Activated CD4-positive, alpha-beta T cell treated with anti-CD3 and anti-CD28 coated beads, Interleukin-2, amount 50 U/mL, for 16 hours (primary cell): ENCODE measurements around the gene ASB8.
A peak's percentile ranks its signal among the peaks of the same experiment; 100 is the strongest.
"Not testable (repeated sequence)": the region's sequence is repeated elsewhere in the genome, so short reads cannot be mapped to it uniquely, and the experiment has no call there.

Experiments
- DNase-seq: peaks from one replicate; pipeline ENCODE4 v3.0.0-alpha.2; 2020

Gene ASB8

GRCh38 chr12:48131517-48131916 is 25.8 kb downstream of the ASB8 start:
- DNase-seq, result no peak

GRCh38 chr12:48129376-48129775 is 27.9 kb downstream of the ASB8 start:
- DNase-seq, result no peak

GRCh38 chr12:48128800-48129199 is 28.5 kb downstream of the ASB8 start:
- no peak for DNase-seq

DNA sequence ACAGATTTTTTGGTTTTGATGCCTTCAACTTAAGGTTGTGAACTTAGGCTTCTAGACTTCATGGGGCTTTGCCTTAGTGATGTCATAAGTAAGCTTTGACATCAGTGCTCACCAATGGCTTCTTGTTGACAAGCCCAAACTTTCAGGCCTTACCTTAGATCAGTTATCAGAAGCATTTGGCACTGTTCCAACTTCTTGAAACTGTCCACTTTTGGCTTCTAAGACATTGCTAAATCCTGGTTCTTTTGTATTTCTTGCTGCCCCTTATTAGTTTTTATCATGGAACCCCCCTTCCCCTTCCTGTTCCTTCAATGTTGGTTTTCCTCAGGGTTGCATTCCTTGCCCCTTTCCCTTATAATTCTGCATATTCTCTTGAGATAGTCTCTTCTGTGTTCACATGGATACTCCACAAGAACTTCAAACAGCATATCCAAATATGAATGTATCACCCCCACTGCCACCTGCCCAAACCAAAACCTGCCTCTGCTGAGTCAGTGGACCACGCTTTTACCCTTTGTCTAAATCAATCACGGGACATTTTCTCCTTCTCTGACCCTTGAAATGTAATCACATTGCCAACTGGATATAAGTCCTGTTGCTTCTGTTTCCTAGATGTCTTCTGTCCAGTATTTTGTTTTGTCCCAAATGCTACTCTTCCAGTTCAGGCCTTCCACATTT is 30.2 kb downstream of the ASB8 start:
- DNase-seq, result no peak

DNA sequence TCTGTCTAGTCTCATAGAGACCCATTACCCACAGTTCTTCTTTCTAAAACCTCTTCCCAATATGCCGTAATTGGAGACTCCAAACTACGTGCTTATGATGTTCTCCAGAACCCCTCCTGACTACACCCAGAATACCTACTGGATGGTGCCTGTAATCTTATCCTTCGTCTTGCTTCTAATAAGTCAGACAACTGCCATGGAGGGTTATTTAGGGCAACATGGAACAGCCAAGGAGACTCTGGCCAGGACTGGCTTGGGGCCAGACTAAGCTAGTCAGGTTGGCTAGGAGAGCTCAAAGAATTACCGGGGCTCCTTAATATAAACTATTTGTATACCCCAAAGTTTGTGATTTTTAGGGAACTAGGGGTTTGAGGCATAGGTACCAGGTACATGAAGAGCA is 31.3 kb downstream of the ASB8 start:
- DNase-seq, result no peak

GRCh38 chr12:48125542-48125941 is 31.8 kb downstream of the ASB8 start:
- DNase-seq, result not testable (repeated sequence)

DNA sequence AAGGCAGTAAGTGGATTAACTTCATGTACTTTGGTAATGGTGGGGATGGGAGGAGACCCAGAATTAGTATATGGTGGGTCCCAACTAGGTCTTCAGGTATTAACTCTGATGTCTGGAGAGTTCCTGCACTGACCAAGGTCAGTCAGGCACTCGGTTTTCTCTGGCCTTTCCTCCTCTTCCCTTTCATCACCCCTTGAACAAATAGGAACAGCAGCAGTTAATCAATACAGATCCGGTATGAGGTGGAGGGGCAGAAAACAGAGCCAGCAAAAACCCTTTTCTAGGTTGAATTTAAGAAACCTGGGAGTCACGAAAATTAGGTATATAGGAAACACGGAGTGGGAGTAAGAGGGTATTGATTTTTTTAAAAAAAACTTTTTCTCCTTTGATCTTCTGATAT is 34.1 kb downstream of the ASB8 start:
- no peak for DNase-seq

- DNase-seq, result no peak
Measured at GRCh38 chr12:48122065-48122834, 35.1 kb downstream of the ASB8 start.

DNA sequence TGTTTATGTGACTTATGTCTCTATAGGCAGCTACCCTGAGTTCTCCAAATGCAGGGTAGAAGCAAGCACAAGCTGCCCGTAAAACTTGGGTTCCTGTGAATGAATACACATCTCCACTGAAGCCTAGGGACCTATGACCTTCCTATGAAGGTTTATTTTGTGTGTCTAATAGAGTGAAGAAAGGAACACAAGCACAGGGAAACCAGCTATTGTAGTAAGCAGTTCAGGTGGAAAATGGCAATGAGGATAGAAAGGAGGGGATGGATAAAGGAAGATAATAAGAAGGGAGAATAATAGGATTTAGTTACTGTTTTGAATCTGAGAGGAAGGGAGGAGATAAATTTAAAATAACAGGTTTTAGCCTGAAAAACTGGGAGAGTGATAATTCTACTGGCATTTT is 35.8 kb downstream of the ASB8 start:
- no peak for DNase-seq

DNA sequence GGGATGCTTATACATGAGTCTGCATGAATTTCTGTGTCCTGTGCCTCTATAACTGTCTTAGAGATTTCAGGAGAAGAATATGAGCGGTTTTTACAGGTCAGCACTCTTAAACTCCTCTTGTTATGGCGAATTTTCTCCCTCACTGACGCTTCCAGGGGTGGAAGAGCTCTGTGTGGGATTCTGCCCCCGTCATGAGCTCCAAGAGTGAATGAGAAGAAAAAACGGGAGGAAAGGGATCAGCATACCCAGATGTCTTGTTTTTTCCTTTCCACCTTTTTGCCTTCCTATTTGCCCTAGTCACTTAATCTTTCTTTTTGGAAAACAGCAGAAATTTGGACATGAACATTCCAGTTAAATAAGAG is 37.5 kb downstream of the ASB8 start:
- DNase-seq, result no peak

DNA sequence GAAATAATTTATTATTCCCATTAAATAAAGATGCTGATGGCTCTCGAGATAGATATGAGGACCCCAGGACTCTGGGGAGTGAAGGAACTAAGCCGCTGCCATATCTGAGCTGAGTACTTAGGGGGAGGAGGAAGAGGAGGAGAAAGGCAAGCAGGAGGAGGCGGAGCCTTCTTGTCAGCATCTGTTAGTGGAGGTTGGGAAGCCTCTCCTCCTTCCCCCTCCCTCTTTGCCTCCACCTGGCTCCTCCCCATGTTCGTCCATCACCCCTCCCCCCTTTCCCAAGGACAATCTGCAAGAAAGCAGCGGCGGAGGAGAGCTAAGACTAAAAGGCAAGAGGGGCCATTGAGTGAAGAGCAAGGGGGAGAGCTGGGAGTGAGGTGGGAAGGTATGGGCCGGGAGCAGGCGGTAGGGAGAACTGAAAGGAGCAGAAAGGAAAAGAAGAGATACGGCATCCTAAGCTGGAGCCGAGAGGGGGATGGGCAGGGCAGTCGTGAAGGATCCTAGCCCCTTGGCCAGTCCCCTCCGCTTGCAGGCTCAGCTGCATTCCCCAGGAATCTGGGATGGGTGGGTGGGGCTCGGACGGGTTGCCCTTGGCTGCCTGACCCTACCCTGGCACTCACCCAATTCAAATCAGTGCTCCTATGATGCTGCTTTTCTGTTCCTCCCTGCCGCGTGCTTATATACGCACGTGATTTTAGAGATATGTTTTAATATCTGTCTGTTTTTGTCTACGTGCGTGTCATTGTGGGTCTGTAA is 38.1 kb downstream of the ASB8 start, which contains the start of gene PFKM:
Gene PFKM (plus strand): TSS at position 287 of the 756 bp plus-strand sequence. CDS start 3,411 bp downstream, outside the sequence.
- peak; percentile 90 for DNase-seq

DNA sequence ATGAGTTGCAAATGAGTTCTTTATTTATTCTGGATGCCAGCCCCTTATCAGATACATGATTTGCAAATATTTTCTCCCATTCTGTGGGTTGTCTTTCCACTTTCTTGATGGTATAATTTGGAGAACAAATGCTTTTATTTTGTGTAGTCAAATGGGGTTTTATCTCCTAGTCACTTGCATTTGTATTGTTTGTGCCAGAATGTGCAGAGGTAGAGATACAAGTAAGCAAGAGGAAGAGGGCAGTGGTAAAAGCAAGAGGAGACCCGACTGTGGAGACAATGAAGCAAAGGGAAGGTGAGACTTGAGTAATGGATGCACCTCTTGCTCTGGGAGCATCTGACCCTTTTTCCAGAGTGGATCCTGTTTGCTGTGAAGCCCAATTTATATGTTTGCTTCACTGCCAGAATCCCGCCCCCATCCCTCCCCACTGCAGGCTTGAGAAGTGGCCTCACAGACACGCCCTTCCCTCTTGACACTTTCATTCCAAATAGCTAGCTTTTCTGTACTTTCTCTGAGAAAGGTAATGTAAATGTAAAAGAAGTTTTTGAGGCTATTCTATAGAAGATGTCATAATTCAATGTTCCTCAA is 38.9 kb downstream of the ASB8 start:
- DNase-seq, result no peak

DNA sequence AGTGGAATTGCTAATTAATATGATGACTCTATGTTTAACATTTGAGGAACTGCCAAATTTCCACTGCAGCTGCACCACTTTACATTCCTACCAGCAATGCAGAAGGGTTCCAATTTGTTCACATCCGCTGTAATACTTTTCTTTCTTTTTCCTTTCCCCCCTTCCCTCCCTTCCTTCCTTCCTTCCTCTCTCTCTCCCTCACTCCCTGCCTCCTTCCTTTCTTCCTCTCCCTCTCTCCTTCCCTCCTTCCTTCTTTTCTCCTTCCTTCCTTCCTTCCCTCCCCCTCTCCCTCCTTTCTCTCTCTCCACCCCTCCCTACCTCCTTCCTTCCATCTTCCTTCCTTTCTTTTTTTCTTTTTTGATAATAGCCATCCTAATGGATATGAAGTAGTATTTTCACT is 41.4 kb downstream of the ASB8 start:
- DNase-seq, result no peak

- DNase-seq, result not testable (repeated sequence)
Measured at GRCh38 chr12:48111312-48111693, 46.0 kb downstream of the ASB8 start.

GRCh38 chr12:48110691-48111311 is 46.5 kb downstream of the ASB8 start:
- no peak for DNase-seq

DNA sequence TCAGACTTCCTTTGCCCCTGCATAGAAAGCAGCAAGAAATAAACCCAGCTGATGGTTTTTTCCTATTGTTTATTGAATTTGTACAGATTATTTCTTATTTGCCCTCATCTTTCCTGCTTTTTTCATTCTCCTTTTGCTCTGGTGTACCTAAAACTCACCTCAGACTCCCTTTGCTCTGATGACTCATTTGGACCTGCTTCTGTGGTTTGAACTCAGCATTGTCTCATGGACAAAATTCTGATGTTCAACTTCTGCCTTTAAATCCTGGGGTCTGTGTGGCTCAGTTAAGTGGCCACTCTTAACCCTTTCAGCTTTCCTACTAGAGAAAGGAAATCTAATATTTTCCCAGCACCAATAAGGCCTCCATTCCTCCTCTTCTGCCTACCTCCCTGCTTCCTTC is 47.9 kb downstream of the ASB8 start:
- DNase-seq, result peak; percentile 14

- DNase-seq, result no peak
Measured at GRCh38 chr12:48106681-48107613, 50.4 kb downstream of the ASB8 start.

GRCh38 chr12:48105867-48106680 is 51.2 kb downstream of the ASB8 start, which contains the start of gene SENP1:
SENP1 (minus strand) TSS chr12:48106079; CDS start chr12:48101472, 4,607 bp downstream.
- DNase-seq, result peak; percentile 93

DNA sequence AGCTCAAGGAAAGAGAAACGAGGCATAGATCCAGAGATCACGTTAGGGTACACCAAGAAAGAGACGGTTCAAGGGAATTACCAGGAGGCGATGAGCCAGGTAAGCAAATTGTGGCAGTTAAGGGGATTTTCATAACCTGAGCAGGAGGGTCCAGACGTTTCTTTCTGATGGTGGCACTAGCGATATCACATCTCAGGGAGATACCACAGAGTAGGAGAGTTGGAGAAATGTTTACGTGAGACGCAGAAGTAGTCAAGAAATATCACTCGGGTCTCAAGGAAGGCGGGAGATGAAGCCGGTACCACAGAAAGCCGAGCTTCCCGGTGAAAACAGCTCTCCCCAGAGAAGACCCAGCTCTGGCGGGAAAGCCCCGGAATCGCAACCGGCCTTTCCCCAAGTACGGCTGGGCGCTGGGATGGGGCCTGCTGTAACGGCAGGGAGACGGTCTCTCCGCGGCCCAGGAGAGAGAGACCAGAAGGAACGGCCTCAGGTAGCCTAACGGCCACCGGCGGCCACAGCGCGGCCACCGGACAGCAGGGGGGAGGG is 51.9 kb downstream of the ASB8 start:
- DNase-seq, result peak; percentile 31

- DNase-seq, result no peak
Measured at GRCh38 chr12:48104531-48104930, 52.8 kb downstream of the ASB8 start.
